HFF-Myc (cell line): ENCODE results near the gene LYZL2.
"Not testable (repeated sequence)": the region's sequence is repeated elsewhere in the genome, so short reads cannot be mapped to it uniquely, and the experiment has no call there.

Source experiments
- DNase-seq: peaks from one replicate; pipeline ENCODE4 v3.0.0-alpha.2; 2011; ENCODE audit warnings: low read depth; ENCODE audit errors: extremely low read depth
- H3K4me3 ChIP-seq: replicated peaks from 2 replicates; pipeline ENCODE4 v1.5.1; 2011; ENCODE audit warnings: low read depth, mild to moderate bottlenecking, control low read depth, low read length
- TF ChIP-seq, protein P1 (sequence below): IDR thresholded peaks from 2 replicates; pipeline ENCODE4 v1.5.1; 2012; ENCODE audit warnings: mild to moderate bottlenecking, low read depth, low read length, control low read depth; ENCODE audit errors: missing control alignments

Gene LYZL2

DNA sequence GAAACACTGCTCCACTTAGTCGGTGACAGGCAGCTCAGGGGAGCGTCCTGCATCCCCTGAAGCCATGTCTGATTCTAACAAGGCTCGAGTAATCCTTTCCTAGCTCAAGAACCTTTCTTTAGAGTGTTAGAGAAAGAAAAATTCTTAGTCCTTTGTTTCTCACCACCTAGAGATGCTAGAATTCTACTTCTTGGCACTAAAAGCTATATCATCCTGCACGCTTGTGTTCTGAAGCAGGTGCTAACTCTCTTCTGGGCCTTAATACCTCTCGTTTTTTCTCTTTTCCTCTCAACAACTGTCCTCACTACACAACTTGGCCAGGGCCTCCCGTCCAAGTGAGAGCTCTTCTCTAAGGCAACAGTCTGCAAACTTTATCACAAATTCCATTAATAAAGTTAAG is at the start of gene LYZL2:
TSS of gene LYZL2 (minus strand) at position 101 of the 400 bp plus-strand sequence. CDS start 2,838 bp downstream, outside the sequence.
- H3K4me3 ChIP-seq = no peak within 1 kb of the TSS
- TF ChIP-seq, protein P1, sequence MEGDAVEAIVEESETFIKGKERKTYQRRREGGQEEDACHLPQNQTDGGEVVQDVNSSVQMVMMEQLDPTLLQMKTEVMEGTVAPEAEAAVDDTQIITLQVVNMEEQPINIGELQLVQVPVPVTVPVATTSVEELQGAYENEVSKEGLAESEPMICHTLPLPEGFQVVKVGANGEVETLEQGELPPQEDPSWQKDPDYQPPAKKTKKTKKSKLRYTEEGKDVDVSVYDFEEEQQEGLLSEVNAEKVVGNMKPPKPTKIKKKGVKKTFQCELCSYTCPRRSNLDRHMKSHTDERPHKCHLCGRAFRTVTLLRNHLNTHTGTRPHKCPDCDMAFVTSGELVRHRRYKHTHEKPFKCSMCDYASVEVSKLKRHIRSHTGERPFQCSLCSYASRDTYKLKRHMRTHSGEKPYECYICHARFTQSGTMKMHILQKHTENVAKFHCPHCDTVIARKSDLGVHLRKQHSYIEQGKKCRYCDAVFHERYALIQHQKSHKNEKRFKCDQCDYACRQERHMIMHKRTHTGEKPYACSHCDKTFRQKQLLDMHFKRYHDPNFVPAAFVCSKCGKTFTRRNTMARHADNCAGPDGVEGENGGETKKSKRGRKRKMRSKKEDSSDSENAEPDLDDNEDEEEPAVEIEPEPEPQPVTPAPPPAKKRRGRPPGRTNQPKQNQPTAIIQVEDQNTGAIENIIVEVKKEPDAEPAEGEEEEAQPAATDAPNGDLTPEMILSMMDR = no peak
- no peak for DNase-seq

DNA sequence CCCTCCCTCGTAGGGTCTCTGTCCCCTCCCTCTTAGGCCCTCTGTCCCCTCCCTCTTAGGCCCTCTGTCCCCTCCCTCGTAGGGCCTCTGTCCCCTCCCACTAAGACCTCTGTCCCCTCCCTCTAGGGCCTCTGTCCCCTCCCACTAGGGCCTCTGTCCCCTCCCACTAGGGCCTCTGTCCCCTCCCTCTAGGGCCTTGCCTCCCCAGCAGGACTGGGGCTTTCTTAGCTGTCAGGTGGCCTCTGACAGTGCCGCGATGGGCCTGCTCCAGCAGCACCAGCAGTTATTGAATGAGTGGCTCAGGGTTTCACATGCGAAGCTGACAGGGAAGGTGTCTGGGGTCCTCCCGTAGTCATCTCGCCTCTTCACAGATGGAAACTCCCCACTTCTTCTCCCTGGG is 48.1 kb upstream of the LYZL2 start:
- DNase-seq, H3K4me3 ChIP-seq: not testable (repeated sequence)

DNA sequence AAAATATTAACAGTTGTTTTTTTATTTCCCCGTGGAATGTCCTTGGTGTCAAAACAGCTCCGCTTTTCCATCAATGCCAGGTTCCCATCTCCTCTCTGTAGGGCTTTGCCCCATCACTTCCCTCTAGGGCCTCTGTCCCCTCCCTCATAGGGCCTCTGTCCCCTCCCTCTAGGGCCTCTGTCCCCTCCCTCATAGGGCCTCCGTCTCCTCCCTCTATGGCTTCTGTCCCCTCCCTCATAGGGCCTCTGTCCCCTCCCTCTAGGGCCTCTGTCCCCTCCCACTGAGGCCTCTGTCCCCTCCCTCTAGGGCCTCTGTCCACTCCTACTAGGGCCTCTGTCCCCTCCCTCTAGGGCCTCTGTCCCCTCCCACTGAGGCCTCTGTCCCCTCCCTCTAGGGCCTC is 47.6 kb upstream of the LYZL2 start:
- DNase-seq, H3K4me3 ChIP-seq: not testable (repeated sequence)

DNA sequence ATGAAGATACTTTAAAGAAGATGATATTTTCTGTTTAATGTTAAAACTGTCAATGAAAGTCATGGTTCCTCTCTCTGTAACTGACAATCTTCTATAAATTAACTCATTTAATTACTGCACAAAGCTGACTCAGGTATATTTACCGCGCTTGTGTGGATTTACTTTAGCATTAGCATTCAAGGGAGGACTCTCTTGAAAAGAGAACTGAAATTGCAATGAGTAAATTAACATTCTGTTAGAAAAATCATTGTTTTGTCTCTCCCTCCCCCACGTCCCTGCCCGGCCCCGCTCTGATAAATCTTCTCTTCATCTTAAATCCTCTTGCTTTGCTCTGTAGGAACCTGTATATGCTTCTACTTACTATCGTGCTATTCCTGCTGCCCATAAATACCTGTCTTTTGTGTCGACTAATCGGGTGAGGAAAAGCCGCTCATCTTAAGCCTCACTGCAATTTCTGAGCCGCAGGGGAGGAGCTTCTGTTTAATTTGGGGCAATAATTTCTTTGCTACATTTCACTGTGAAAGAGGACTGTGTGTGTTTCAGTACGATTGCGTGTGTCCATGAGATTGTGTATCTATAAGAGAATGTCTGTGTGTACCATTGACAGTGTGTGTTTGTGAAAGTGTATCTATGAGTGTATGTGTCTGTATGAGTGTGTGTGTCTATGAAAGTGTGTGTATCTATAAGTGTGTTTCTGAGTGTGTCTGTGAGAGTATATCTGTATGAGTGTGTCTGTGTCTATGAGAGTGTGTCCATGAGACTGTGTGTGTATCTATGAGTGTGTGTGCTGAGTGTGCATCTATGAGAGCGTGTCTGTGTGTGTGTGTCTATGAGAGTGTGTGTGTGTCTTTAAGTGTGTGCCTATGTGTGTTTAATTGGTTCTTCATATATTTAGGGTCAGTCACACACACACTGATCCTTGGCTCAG is 46.5 kb upstream of the LYZL2 start:
- TF ChIP-seq, protein P1 = no peak
- H3K4me3 ChIP-seq = no peak overlapping the region
- no peak for DNase-seq

DNA sequence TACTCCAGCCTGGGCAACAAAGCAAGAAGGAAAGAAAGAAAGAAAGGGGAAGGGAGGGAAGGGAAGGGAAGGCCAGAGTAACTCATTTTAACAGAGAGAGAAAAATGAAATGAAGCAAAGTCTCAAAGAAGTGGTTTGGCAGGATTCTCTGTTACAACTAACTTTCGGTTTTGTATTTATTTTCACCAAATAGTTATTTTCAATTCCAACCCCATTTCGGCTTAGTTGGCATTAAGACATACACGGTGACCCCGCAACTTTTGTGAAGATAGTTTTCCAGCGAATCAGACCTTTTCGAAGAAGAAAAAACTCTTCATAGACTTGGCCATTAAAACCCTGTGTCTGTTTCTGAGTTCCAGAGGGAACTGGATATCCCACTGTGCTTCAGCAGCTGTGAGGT is 45.2 kb upstream of the LYZL2 start:
- TF ChIP-seq, protein P1 = no peak
- H3K4me3 ChIP-seq = no peak overlapping the region
- no peak for DNase-seq

DNA sequence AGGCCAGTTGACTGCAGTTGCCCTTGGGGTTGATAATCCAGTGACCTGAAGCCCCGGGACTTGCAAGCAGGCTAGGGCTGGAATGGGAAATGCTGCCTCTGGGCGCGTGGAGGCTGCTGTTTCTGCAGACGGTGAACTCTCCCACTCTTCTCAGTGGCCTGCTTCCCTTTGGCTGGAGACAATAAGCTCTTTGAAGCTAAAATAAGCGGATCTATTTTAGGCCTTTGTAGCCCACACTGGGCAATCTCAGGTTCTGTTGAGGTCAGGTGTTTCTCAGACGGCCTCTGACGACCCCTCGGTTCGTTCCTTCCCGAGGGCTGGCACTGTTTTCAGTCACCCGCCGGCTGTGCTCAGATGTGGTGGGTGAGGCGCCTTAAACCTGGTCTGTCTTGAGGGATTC is 43.7 kb upstream of the LYZL2 start:
- DNase-seq, H3K4me3 ChIP-seq: not testable (repeated sequence)

DNA sequence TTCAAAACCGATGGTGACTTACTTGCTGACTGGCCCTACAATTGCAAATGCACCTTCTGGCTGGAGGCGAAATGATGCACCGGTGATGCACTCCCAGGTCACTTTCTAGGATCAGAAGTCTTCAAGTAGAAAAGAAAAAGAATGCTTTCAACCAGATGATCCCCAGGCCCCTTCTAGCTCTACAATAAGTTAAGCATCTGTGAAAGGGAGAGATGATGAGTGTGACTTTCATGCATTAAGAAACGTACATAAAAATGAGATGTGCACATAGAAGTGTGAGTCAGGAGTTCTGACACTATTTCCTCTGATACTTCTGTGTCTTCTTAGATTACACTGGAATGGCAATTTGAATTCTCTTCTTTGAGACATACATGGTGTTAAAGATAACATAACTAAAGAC is 42.8 kb upstream of the LYZL2 start:
- not testable (repeated sequence) for DNase-seq, H3K4me3 ChIP-seq

DNA sequence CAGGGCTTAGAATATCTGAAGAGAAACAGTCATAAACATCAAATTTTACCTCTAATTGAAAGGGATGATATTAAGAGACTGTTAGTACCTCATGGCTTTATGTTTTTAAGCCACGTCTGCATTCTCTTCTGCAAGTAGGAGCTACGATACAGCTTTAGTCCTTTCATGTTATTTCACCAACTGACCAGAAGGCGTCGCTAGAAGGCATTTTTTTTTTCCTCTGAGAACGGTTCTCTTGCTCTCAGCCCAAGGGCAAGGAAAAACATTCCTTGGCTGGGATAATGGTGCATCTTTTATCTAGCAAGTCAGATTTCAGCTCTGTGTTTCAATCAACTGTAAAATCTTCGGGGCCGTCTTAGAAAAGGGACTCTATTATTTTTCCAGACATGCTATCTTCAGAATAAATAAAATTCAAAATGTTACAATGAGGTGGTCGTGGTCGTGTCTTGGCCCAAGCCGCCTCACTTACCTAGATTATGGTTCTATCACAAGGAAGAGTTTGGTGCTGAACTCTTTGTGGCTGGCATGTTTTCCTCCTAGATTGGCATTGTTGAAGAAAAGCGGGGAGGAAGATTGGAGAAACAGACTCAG is 41.6 kb upstream of the LYZL2 start:
- no peak overlapping the region for H3K4me3 ChIP-seq
- DNase-seq = peak; percentile 79
- TF ChIP-seq, protein P1 = peak; percentile 67

DNA sequence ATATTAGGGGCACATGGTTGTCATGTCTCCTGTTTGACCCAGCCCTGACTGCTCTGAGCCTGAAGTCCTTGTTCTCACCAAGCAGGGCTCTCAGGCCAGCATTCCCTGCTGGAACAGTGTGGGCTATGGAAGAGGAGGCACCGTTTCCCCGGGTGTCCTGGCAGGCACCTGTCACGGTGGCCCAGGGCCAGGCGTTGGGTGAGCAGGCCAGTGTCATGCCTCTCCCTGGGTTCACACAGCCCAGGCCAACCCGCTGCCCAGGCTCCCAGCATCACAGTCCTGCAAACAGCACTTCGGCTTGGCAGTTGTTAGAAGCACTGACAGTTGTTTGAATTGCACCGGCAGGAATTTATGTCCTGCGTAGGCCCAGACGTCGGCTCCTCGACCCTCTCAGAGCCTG is 38.4 kb upstream of the LYZL2 start:
- not testable (repeated sequence) for H3K4me3 ChIP-seq, DNase-seq

DNA sequence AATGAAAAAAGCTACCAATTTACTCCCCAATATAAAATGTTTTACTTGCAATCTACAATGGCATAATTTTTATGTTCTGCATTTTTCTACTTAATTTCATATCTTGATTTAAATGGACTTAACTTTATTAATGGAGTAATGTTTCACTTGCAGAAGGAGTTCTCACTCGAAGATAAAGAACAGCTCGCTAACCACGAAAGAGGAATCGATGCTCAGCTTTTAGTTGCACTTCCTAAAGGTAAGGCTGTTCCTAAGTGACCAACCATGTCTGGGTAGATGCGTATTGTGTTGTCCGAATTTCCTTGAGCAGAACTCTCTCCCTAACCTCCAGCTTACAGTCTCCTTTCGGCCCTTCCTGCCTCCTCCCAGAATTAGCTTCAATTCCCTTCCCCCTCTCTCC is 33.9 kb upstream of the LYZL2 start:
- DNase-seq, H3K4me3 ChIP-seq: not testable (repeated sequence)
